Measurements from ENCODE around the gene CBX5.

GRCh38 chr12:54191550-54192022 is 88.3 kb downstream of the CBX5 start:
- no peak for TF ChIP-seq EZH2phosphoT487 (IDR thresholded peaks at IDR 0.05; ENCODE audit: low read depth)
- TF ChIP-seq, protein P1, sequence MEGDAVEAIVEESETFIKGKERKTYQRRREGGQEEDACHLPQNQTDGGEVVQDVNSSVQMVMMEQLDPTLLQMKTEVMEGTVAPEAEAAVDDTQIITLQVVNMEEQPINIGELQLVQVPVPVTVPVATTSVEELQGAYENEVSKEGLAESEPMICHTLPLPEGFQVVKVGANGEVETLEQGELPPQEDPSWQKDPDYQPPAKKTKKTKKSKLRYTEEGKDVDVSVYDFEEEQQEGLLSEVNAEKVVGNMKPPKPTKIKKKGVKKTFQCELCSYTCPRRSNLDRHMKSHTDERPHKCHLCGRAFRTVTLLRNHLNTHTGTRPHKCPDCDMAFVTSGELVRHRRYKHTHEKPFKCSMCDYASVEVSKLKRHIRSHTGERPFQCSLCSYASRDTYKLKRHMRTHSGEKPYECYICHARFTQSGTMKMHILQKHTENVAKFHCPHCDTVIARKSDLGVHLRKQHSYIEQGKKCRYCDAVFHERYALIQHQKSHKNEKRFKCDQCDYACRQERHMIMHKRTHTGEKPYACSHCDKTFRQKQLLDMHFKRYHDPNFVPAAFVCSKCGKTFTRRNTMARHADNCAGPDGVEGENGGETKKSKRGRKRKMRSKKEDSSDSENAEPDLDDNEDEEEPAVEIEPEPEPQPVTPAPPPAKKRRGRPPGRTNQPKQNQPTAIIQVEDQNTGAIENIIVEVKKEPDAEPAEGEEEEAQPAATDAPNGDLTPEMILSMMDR (IDR thresholded peaks at IDR 0.05; ENCODE audit: low read depth, low read length): peak; percentile 72
